ENCODE results near the gene RGS12. TPM values are rescaled to one million over a fixed set of nuclear protein-coding genes. Genes with fewer than 3 reads are reported as not detected.

RGS12 gene
- total RNA-seq, 1 donor from 2014 or later = 64.8 TPM

GRCh38 chr4:3303565-3303824 is 10.7 kb downstream of the RGS12 start:
- Histone ChIP-seq H3K9me3 (no peaks in the 10 kb centered on the region), H3K36me3 (no peaks in the 10 kb centered on the region), H3K4me3 (no peak overlapping the region), H3K4me1 (peaks cover 61% of the 10 kb centered on the region), H3K27me3 (no peaks in the 10 kb centered on the region), H3K27ac (no peak overlapping the region)
- intact Hi-C loops (cut with DNase I) = no loop called here
- TF ChIP-seq CTCF (IDR thresholded peaks at IDR 0.05) (no peak), POLR2A (IDR thresholded peaks at IDR 0.05) (no peak), POLR2AphosphoS5 (IDR thresholded peaks at IDR 0.05; ENCODE audit: insufficient read depth in 1 of 2, low read depth in 1 of 2) (no peak)
- DNase-seq (ENCODE audit: extremely low spot score in 2 of 2) = no peak

DNA sequence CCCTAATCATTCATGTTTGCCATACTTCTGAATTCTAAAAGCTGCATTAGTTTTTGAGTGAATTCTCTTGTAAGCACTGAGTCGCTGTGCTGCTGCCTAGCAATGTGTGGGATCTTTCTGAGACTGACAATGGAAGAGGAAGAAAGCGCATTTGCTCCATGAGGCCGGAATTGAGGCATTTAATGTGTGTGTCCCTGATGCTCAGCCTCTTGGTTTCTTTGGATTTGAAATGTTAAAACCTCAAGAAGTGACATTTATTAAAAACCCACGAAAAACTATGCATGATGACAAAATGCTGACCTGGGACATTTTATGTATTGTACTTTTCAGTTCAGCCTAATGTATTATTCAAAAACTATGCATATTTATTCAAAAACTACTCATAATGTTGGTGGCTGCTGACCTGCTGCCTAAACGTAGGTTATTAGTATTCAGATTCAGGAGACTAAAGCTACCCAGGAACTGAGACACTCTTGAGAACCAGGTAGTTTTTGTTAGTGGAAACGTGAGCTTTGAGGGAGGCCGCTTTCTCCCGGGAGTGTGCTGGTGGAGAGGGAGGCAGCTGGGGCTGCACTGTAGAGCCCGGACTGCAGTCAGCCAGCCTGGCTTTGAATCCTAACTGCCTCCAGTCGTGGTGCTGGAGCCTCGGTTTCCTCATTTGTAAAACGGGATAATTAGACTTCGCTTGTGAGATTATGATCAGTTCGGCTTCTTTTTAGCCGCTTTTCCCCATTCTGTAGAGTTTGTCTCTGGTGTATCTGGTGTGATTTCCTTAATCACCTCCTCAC is 11.3 kb downstream of the RGS12 start:
- TF ChIP-seq POLR2AphosphoS5 (IDR thresholded peaks at IDR 0.05; ENCODE audit: insufficient read depth in 1 of 2, low read depth in 1 of 2) (no peak), CTCF (IDR thresholded peaks at IDR 0.05) (no peak), POLR2A (IDR thresholded peaks at IDR 0.05) (no peak)
- H3K4me3 ChIP-seq = peak overlapping the region in 1 of 2 donors; percentile 4
- intact Hi-C loops (cut with DNase I) = no loop called here
- H3K9me3 ChIP-seq = no peaks in the 10 kb centered on the region
- no peaks in the 10 kb centered on the region for H3K36me3 ChIP-seq
- no peak overlapping the region for H3K27ac ChIP-seq
- peaks cover 62% of the 10 kb centered on the region for H3K4me1 ChIP-seq
- H3K27me3 ChIP-seq = no peaks in the 10 kb centered on the region
- DNase-seq (ENCODE audit: extremely low spot score in 2 of 2) = no peak

DNA sequence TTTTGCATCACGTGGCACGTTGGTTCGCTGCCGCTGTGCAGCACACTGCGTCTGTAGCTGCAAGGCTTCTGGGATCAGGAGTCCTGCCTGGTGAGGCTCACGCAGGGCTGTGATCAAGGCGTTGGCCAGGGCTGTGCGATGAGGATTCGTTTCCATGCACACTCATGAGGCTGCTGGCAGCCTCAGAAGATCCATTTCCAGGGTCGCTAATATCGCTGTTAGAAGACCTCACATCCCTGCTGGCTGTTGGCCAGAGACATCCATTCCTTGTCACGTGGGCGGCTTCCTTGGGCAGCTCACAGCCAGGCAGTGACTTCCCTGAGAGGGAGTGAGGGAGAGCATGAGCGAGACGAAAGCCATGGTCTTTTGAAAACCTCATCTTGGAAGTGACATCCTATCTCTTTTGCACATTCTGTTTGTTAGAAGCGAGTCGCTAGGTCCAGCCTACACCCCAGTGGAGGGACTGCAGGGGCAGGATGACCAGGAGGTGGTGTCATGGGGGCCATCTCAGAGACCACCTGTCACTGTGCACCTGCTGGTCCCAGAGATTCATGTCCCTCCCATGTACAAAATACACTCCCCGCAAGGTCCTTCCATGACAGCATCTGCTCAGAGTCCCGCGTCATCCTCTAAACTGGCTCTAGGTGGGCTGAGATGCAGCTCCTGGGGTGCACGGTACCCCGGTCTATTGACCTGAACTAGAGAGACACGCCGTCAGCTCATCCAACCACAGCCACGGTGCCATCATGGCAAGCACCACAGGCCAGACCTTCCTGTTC is 12.2 kb downstream of the RGS12 start:
- intact Hi-C loops (cut with DNase I) = no loop called here
- no peaks in the 10 kb centered on the region for H3K9me3 ChIP-seq
- DNase-seq (ENCODE audit: extremely low spot score in 2 of 2) = no peak
- H3K36me3 ChIP-seq = no peaks in the 10 kb centered on the region
- no peaks in the 10 kb centered on the region for H3K27me3 ChIP-seq
- no peak for TF ChIP-seq POLR2AphosphoS5 (IDR thresholded peaks at IDR 0.05; ENCODE audit: insufficient read depth in 1 of 2, low read depth in 1 of 2)
- peak overlapping the region; percentile 4 to 29 for H3K4me3 ChIP-seq
- H3K27ac ChIP-seq = no peak overlapping the region
- peaks cover 53% of the 10 kb centered on the region for H3K4me1 ChIP-seq

DNA sequence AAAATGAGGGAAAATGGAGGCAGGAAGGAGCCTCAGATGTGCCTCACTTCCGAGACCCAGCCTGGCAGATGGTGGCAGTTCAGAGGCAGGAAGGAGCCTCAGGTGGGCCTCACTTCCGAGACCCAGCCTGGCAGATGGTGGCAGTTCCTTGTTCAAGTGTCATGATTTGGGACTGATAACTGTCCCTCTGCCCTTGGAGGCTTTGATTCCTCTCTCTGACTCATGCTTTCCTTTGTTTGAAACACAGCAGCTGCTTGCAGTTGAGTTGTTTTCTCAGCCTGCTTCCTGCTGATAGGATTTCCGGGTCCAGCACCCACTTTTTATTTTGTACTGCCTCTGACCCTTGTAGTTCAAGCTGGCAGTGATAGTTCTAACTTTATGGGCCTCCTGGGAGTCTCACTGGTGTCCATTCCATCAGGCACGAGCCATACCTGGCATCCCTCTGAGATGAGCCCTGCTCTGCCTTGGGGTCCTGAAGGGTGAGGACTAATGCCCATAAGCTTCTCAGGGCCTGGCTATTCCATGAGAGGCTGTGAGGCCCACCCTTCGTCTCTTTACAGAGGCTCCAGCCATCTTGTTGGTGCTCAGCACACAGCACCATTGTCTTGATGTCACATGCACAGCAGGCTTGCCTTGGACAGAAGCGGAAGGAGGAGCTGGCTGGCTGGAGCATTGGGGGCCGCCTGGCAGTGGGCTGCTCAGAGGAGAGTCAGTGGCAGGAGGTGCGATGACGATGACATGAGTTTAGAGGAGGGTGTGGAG is 13.0 kb downstream of the RGS12 start:
- no peaks in the 10 kb centered on the region for H3K27me3 ChIP-seq
- H3K27ac ChIP-seq = no peak overlapping the region
- no peaks in the 10 kb centered on the region for H3K36me3 ChIP-seq
- TF ChIP-seq POLR2AphosphoS5 (IDR thresholded peaks at IDR 0.05; ENCODE audit: insufficient read depth in 1 of 2, low read depth in 1 of 2) (no peak), POLR2A (IDR thresholded peaks at IDR 0.05) (no peak), CTCF (IDR thresholded peaks at IDR 0.05) (no peak)
- no peaks in the 10 kb centered on the region for H3K9me3 ChIP-seq
- H3K4me1 ChIP-seq = peaks cover 54% of the 10 kb centered on the region
- DNase-seq (ENCODE audit: extremely low spot score in 2 of 2) = no peak
- intact Hi-C loops (cut with DNase I) = no loop called here
- no peak overlapping the region for H3K4me3 ChIP-seq

DNA sequence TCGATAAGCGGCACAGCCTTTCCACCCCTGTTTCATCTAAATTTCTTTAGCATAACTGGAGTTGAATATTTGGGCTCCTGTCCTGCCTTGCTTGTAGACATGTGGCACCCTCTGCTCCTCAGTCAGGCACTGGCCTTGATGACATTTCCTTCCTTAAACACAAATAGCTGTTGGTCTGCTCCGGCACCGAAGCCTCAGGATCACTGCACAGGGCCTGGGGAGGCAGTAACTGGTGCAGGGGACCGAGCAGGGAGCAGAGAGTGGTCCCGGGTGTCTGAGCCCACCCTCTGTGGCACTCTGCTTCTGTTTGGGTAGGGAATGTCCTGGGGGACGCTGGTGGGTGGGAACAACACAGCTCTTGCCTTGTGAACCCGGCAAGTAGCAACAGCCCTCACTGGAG is 13.6 kb downstream of the RGS12 start:
- no peak for TF ChIP-seq CTCF (IDR thresholded peaks at IDR 0.05)
- no peak for TF ChIP-seq POLR2A (IDR thresholded peaks at IDR 0.05)
- no peak for TF ChIP-seq POLR2AphosphoS5 (IDR thresholded peaks at IDR 0.05; ENCODE audit: insufficient read depth in 1 of 2, low read depth in 1 of 2)
- H3K27me3 ChIP-seq = no peaks in the 10 kb centered on the region
- no peak for DNase-seq (ENCODE audit: extremely low spot score in 2 of 2)
- no peaks in the 10 kb centered on the region for H3K9me3 ChIP-seq
- H3K4me3 ChIP-seq = no peak overlapping the region
- no peak overlapping the region for H3K27ac ChIP-seq
- no peaks in the 10 kb centered on the region for H3K36me3 ChIP-seq
- peaks cover 59% of the 10 kb centered on the region for H3K4me1 ChIP-seq
- intact Hi-C loops (cut with DNase I) = no loop called here

Measured in vagina (tissue), 2 donors.